NK-92 (cell line): ENCODE data around the gene CREB3.

Experiments used
- DNase-seq: peaks from one replicate; lab custom pipeline; 2025; ENCODE audit not compliant: unreplicated experiment; lab: John Stamatoyannopoulos, UW

CREB3 gene

GRCh38 chr9:35748242-35748857, 15.9 kb downstream of the CREB3 start:
- DNase-seq = no peak

GRCh38 chr9:35748858-35749514, 16.5 kb downstream of the CREB3 start, which contains the start of the genes GBA2 and RGP1:
Gene GBA2 (minus strand): TSS chr9:35749228. CDS start chr9:35748704, 524 bp downstream.
Gene RGP1 (plus strand): TSS chr9:35749287. CDS start chr9:35749756, 469 bp downstream.
- DNase-seq = no peak

- no peak for DNase-seq
These were observed 17.2 kb downstream of the CREB3 start for GRCh38 chr9:35749515-35750255.

DNA sequence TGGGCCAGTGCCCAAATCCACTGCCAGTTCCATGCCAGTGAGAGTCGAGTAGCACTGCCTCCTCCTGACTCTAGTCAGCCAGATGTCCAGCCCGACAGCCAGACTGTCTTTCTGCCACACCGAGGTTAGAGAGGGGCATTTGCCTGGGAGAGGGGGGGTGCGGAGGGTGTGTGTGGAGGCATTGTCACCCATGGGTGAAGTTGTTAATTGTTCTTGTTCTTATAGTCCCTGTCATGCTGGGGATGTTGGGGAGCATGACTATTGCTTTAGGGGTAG, 17.7 kb downstream of the CREB3 start:
- no peak for DNase-seq

DNA sequence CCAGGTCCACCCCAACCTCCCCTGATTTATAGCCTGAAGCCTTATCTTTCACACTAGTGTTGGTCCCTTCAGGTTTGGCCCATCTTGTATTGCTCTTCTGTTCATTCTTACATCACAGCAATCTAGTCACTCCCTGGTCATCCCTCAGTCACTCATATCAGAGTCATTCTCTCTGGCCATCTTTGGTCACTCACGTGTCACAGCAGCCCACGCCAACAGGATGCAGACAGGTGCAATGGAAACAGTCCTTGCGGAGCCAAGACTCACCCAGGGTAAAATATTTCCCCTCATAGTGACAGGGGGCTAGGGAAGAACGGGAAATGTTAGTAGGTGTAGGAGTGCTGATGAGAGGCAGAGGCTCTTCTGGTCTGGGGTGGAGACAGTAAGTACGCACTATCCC, 21.0 kb downstream of the CREB3 start:
- DNase-seq = no peak

DNA sequence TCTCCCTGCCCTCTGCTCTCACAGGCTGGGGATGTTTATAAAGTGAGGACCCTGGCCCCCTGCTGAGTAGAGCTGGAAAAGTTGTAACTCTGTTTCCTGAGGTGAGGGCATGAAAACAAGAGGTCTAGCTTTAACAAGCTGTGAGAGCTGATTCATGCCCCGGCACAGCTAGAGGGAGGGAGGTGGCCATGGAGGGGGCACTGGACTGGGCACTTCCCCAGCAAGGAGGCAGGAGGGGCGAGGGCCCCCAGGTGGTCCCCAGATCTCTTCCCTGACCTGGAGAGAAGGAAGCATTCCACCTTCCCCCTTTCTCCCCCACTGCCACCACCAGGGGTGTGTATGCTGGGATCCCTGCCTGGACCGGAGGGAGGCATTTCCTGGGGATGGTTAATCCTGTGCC, 21.8 kb downstream of the CREB3 start, which contains the start of gene MSMP:
TSS of gene MSMP (minus strand) at position 13 of the 400 bp plus-strand sequence. CDS start 147 bp downstream, outside the sequence.
- no peak for DNase-seq

- no peak for DNase-seq
These were observed 22.6 kb downstream of the CREB3 start for GRCh38 chr9:35755071-35755470.

DNA sequence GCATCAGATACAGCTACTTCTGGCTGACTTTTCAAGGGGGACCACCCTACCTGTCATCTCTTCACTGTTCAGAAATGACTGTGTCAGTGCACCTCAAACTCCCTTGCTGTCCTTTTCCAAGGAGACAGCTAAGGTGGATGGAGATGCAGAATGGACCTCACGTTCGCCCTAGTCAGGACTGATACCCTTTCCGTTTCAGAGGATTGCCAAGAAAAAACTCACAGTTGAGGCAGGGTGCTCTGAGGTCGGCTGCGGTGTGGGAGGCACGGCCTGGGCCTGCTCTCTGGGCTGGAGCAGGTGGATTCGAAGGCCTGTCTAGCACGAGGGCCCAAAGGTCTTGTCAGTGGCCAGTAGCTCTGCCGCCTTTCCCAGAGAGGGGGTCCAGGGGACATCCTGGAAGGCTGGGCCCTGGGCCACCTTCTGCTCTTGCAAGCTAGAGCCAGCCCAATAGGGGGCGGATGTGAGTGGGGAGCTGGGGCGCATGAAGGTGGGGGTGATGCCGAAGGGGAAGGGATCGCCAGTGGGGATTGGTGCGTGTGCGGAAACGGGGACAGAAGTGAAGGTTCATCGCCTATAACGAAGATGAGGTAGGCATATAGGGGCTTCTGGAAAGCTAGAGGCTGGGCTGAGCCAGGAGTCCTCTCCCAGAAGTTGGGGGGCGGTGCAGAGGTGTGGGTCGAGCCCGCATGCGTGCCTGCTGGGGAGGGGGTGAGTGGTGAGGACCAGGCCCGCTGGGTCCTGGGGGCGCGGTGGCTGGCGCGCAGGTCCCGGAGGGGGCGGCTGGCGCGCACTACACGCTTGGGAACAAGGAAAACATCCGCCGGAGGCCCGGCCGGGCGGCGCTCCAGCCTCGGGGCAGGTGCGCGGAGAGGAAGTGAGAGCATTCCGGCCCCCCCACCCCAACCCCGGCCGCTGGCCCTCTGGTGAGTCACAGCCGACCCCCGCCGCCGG, 24.1 kb downstream of the CREB3 start:
- DNase-seq = no peak

DNA sequence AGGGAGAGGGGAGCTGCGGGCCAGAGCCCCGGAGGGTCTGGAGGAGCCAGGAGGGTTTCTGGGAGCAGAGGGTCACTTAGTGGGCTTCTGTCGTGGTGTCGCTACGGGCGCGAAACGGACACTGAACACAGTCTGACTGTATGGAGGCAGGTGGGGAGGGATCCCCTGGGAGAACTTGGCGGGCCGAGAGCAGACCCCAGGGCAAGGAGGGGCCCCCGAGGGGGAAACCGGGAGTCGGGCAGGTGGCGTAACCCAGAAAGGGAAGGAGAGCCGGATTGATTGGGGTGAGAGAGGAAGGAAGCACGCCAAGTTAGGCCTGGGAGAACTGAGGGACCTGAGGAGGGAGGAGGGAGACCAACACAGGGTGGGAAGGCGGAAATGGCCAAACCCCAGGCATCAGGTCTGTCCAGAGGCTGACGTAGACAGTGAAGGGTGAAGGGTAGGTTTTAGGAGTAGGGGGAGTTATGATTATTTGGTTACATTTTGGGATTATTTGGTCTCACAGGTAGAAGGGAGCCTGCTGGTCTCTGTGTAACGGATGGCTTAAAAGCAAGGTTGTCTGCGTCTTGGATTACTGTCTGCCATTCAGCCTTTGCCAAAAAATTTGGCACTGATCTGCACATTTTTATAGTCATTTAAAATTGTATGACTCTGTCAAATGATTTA, 24.9 kb downstream of the CREB3 start:
- DNase-seq = no peak

DNA sequence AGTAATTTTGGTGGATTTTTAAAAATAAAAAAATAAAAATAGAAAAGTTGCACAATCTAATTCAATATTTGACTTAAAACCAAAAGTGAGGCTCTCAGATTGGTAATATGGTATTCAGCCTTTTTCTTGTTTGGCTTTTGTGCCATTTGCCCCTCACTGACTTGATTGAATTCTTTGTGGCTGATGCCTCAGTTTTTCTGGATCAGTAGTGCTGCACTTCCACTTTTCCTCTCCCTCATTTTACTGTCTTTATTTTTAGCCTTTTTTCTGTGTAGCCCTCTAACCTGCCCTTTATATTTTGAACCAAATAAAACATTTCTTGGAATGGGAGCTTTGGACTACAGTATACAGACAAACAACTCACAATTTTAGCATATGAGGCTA, 25.4 kb downstream of the CREB3 start:
- no peak for DNase-seq

- DNase-seq = no peak
These were observed 26.1 kb downstream of the CREB3 start for GRCh38 chr9:35758475-35759050.

DNA sequence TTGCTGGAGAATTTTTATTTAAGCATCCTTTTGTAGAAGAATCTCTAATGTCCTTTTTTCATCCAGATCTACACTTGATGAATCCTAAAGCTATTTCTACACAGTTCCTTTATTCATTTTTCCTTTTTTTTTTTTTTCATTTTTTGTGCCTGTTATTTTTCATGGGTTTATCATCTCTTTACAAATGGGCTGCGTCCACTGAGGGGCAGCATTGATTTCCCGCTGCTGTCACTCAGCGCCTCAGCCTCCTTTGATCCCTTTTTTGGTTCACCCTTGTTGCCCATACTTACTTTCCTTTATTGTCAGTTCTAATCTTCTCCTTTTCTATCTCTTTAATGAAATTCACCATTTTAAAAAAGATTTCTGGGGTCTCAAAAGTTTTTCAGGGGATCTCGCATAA, 27.3 kb downstream of the CREB3 start:
- DNase-seq = no peak

GRCh38 chr9:35760651-35761050, 28.2 kb downstream of the CREB3 start:
- DNase-seq = no peak

DNA sequence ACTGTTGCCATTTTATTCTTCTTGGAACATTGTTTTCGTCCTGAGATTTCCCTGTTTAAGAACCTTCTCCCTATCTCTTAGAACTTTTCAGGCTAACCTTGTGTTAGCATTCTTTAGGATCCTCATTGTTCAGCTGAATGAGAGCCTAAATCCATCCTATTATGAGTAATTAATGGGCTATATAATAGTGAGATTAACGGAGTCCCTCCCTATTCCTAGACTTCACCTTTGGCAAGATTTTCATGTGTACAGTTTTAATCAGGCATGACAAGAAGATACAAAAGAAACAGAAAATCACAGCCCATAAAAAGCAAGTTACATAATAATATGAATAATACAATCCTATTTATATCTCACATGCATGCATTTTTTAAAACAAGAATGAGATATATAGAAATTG, 30.7 kb downstream of the CREB3 start:
- DNase-seq = no peak

GRCh38 chr9:35763803-35764202, 31.3 kb downstream of the CREB3 start:
- DNase-seq = no peak

- DNase-seq = no peak
These were observed 34.5 kb downstream of the CREB3 start for GRCh38 chr9:35766997-35767396.

- DNase-seq = no peak
These were observed 35.0 kb downstream of the CREB3 start for GRCh38 chr9:35767458-35767857.

- no peak for DNase-seq
These were observed 37.3 kb downstream of the CREB3 start for GRCh38 chr9:35769763-35770162.

DNA sequence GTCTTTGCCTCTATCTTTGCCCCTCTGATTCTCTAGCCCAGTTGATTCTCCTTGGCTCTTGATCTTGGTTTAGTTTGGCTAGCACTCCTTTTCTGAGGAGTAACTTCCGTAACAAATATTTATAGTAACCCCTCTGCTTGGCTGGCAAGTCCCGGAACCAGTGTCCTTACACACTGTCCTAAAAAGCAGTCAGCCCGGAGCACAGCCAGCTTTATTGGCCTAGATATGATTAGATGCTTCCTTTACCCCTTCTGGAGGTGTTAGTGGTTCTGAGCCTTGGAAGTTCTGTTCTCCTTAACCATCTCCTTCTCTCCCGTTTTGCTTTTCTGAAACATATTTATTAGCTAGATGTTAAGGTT, 38.6 kb downstream of the CREB3 start:
- DNase-seq = no peak

DNA sequence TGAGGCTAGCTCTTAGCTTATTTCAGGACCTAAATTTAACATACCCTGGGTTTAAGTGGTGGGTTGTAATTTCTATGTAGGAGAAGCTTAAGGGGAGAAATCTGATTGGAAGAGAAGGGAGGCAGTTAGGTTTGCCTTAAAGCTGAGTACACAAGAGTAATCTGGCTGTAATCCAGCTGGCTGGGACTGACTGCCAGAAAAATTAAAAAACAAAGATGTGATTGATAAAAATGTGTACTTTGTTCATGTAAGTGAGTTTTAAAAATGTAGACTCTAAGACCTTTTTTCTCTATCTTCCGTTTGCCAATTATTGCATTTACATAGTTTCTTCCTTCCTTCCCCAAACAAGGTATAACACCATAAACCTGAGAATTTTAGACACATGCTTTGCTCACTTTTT, 39.1 kb downstream of the CREB3 start:
- no peak for DNase-seq
